Activated T-cell treated with anti-CD3 and anti-CD28 coated beads, Interleukin-2, amount 50 U/mL, for 4 hours (primary cell): ENCODE data around the gene CAPZA1. TPM values are rescaled to one million over a fixed set of nuclear protein-coding genes. Genes with fewer than 3 reads are reported as not detected.
"Not testable (repeated sequence)": the region's sequence is repeated elsewhere in the genome, so short reads cannot be mapped to it uniquely, and the experiment has no call there.

ENCODE experiments used
- ATAC-seq, 2 donors: fragments of 200-7000 bp; cut with Tn5 transposase; one replicate each; pipeline ENCODE4 v1.10.0; 2021
- DNase-seq: peaks from one replicate; pipeline ENCODE4 v3.0.0-alpha.2; 2020
- H3K27me3 Mint-ChIP-seq: one replicate; pipeline ENCODE4 v1.8.0; 2021; ENCODE audit warnings: low read depth, mixed read lengths
- H3K36me3 Mint-ChIP-seq: one replicate; pipeline ENCODE4 v1.8.0; 2022; ENCODE audit warnings: mixed read lengths; ENCODE audit not compliant: insufficient read depth
- H3K4me1 Mint-ChIP-seq: one replicate; pipeline ENCODE4 v1.8.0; 2021; ENCODE audit warnings: low read depth, mixed read lengths
- H3K4me3 Mint-ChIP-seq: one replicate; pipeline ENCODE4 v1.8.0; 2021; ENCODE audit warnings: mild to moderate bottlenecking, moderate library complexity, mixed read lengths
- H3K9me3 Mint-ChIP-seq: one replicate; pipeline ENCODE4 v1.8.0; 2021; ENCODE audit warnings: mixed read lengths
- total RNA-seq, 3 donors: library from RNA; stranded (reverse); gene quantifications; one replicate each; pipeline ENCODE4 v1.2.1, GENCODE V29; 2021

CAPZA1 gene
- total RNA-seq, 3 donors from 2014 or later: 247 to 263 (median 259) TPM

- H3K4me3 Mint-ChIP-seq: no peak overlapping the region
- peaks cover 57% of the 10 kb centered on the region for H3K4me1 Mint-ChIP-seq
- DNase-seq (no peak), ATAC-seq (no peak)
- H3K27me3 Mint-ChIP-seq: no peaks in the 10 kb centered on the region
- peaks cover 13% of the 10 kb centered on the region for H3K36me3 Mint-ChIP-seq
- H3K9me3 Mint-ChIP-seq: no peaks in the 10 kb centered on the region
These were observed 18.4 kb downstream of the CAPZA1 start for GRCh38 chr1:112638110-112638428.

DNA sequence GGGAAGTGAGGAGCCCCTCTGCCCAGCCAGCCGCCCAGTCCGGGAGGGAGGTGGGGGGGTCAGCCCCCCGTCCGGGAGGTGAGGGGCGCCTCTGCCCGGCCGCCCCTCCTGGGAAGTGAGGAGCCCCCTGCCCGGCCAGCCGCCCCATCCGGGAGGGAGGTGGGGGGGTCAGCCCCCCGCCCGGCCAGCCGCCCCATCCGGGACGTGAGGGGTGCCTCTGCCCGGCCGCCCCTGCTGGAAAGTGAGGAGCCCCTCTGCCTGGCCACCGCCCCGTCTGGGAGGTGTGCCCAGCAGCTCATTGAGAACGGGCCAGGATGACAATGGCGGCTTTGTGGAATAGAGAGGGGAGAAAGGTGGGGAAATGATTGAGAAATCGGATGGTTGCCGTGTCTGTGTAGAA is 20.8 kb downstream of the CAPZA1 start:
- ATAC-seq, H3K27me3 Mint-ChIP-seq, H3K4me3 Mint-ChIP-seq, DNase-seq, H3K9me3 Mint-ChIP-seq: not testable (repeated sequence)
- Mint-ChIP-seq H3K4me1 (peaks cover 51% of the 10 kb centered on the region), H3K36me3 (peaks cover 11% of the 10 kb centered on the region)

- no peaks in the 10 kb centered on the region for H3K9me3 Mint-ChIP-seq
- H3K4me3 Mint-ChIP-seq: no peak overlapping the region
- no peak for DNase-seq
- H3K36me3 Mint-ChIP-seq: peaks cover 22% of the 10 kb centered on the region
- H3K4me1 Mint-ChIP-seq: peaks cover 45% of the 10 kb centered on the region
- no peak for ATAC-seq
- H3K27me3 Mint-ChIP-seq: no peaks in the 10 kb centered on the region
These were observed 23.4 kb downstream of the CAPZA1 start for GRCh38 chr1:112643080-112643479.

GRCh38 chr1:112646225-112646624 is 26.6 kb downstream of the CAPZA1 start:
- Mint-ChIP-seq H3K36me3 (peaks cover 45% of the 10 kb centered on the region), H3K4me1 (peaks cover 43% of the 10 kb centered on the region), H3K27me3 (no peaks in the 10 kb centered on the region), H3K9me3 (no peaks in the 10 kb centered on the region), H3K4me3 (no peak overlapping the region)
- DNase-seq (no peak), ATAC-seq (no peak)

- Mint-ChIP-seq H3K27me3 (no peaks in the 10 kb centered on the region), H3K36me3 (peaks cover 50% of the 10 kb centered on the region), H3K9me3 (no peaks in the 10 kb centered on the region), H3K4me1 (peaks cover 20% of the 10 kb centered on the region), H3K4me3 (no peak overlapping the region)
- no peak for ATAC-seq
- DNase-seq: no peak
These were observed 31.6 kb downstream of the CAPZA1 start for GRCh38 chr1:112651205-112651604.

GRCh38 chr1:112665857-112666256 is 46.2 kb downstream of the CAPZA1 start:
- H3K4me1 Mint-ChIP-seq: peaks cover 25% of the 10 kb centered on the region
- DNase-seq (no peak), ATAC-seq (no peak)
- peaks cover 62% of the 10 kb centered on the region for H3K36me3 Mint-ChIP-seq
- no peak overlapping the region for H3K4me3 Mint-ChIP-seq
- H3K9me3 Mint-ChIP-seq: no peaks in the 10 kb centered on the region
- no peaks in the 10 kb centered on the region for H3K27me3 Mint-ChIP-seq

DNA sequence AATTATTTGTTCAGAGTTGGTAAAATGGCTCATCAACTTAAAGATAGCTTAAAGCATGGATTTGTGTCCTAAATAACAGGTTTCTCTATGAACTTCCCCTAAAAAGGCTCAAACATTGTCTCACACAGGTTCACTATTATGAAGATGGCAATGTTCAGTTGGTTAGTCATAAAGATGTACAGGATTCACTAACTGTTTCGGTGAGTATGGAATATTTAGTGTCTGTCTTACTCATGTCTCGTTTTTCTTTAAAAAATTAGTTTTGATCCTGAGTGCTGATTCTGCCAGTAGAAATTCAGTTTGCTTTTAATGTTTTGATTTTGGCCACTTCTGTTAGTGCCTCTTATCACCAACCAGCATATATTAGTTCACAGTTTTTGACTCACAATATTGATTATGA is 47.3 kb downstream of the CAPZA1 start:
- no peak overlapping the region for H3K4me3 Mint-ChIP-seq
- peaks cover 61% of the 10 kb centered on the region for H3K36me3 Mint-ChIP-seq
- H3K9me3 Mint-ChIP-seq: no peaks in the 10 kb centered on the region
- H3K4me1 Mint-ChIP-seq: peaks cover 29% of the 10 kb centered on the region
- no peak for DNase-seq
- H3K27me3 Mint-ChIP-seq: no peaks in the 10 kb centered on the region
- ATAC-seq: peak; percentile 58 to 70

DNA sequence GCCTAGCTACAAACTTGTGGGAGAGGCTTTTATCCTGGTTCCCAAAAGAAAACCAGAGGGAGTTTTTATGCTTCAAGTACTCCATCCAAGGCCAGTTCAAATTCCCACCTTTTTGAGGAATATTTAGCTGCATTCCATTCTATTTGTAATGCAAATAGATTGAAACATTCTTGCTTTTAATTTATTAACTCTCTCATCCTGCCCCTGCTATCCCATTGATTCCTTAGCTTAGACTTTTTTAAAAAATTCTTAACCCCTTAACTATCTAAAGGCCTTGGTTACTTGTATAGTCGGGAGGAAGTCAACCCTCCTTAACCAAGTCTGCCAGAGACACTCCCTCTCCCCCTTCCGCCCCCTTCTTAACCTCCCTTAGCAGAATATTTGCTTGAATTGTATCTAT is 52.4 kb downstream of the CAPZA1 start:
- DNase-seq: no peak
- Mint-ChIP-seq H3K4me3 (no peak overlapping the region), H3K36me3 (peaks cover 49% of the 10 kb centered on the region), H3K27me3 (no peaks in the 10 kb centered on the region), H3K9me3 (no peaks in the 10 kb centered on the region), H3K4me1 (peaks cover 55% of the 10 kb centered on the region)
- no peak for ATAC-seq

- peaks cover 41% of the 10 kb centered on the region for H3K36me3 Mint-ChIP-seq
- ATAC-seq: no peak
- no peak for DNase-seq
- no peaks in the 10 kb centered on the region for H3K9me3 Mint-ChIP-seq
- H3K27me3 Mint-ChIP-seq: no peaks in the 10 kb centered on the region
- H3K4me1 Mint-ChIP-seq: peaks cover 57% of the 10 kb centered on the region
- peak overlapping the region; percentile 60 for H3K4me3 Mint-ChIP-seq
These were observed 53.2 kb downstream of the CAPZA1 start for GRCh38 chr1:112672842-112673241.

DNA sequence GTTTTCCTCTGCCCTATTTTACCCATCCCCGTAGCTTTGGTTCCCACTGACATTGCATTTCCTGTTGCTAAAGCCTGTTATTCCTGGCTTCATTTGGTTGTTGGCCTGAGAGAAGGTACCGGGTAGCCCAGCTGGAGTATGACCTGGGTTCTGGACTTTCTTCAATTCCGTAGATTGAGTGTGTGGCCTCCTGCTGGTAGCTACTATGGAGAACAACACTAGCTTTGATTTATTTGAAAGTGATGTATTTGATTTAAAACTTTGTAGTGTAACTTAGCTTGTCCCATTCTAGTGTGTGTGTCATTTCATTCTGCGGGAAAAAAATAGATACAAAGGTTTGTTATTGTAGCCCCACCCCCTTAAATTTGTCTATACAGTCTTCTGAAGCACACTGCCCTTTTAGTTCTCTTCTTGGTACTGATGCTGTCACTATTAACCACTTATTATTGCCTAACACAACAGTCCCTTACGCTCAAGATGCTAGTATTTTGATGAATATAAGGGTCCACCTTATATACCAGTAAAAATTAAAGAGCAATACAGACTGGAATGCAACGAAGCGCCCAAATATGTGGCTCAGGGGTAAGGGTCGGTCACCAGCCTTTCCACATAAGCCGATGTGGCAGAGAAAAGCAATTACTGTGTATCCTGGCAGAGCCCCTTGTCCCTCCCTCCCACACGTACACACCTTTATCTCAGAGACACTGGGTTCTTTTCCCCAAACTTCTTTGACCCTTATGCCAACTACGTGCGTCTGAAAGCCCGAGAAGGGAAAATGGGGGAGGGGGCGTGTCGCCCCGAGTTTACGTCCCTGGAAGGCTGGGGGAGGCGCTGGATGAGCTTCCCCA is 54.2 kb downstream of the CAPZA1 start:
- DNase-seq (no peak), ATAC-seq (peak in 1 of 2 donors; percentile 3)
- Mint-ChIP-seq H3K9me3 (no peaks in the 10 kb centered on the region), H3K36me3 (peaks cover 37% of the 10 kb centered on the region), H3K4me1 (peaks cover 54% of the 10 kb centered on the region), H3K4me3 (peak overlapping the region; percentile 95), H3K27me3 (no peaks in the 10 kb centered on the region)

GRCh38 chr1:112674440-112674985 is 54.9 kb downstream of the CAPZA1 start, which contains the start of gene MOV10:
Gene MOV10 (plus strand): TSS chr1:112674659. CDS start chr1:112674913, 254 bp downstream.
- peak; percentile 63 to 64 for ATAC-seq
- H3K4me3 Mint-ChIP-seq: peak within 1 kb of the TSS; percentile 95
- H3K36me3 Mint-ChIP-seq: peaks cover 32% of the 10 kb centered on the region
- no peaks in the 10 kb centered on the region for H3K27me3 Mint-ChIP-seq
- peaks cover 53% of the 10 kb centered on the region for H3K4me1 Mint-ChIP-seq
- H3K9me3 Mint-ChIP-seq: no peaks in the 10 kb centered on the region
- DNase-seq: peak; percentile 44

- Mint-ChIP-seq H3K9me3 (no peaks in the 10 kb centered on the region), H3K4me1 (peaks cover 51% of the 10 kb centered on the region), H3K27me3 (no peaks in the 10 kb centered on the region), H3K36me3 (peaks cover 28% of the 10 kb centered on the region), H3K4me3 (peak overlapping the region; percentile 95)
- DNase-seq (peak; percentile 36), ATAC-seq (peak; percentile 66 to 70)
These were observed 55.5 kb downstream of the CAPZA1 start for GRCh38 chr1:112674986-112675727.

- no peak for ATAC-seq
- Mint-ChIP-seq H3K36me3 (peaks cover 21% of the 10 kb centered on the region), H3K4me1 (peaks cover 51% of the 10 kb centered on the region), H3K9me3 (no peaks in the 10 kb centered on the region), H3K27me3 (no peaks in the 10 kb centered on the region), H3K4me3 (peak overlapping the region; percentile 80)
- no peak for DNase-seq
These were observed 56.2 kb downstream of the CAPZA1 start for GRCh38 chr1:112675728-112676381.

DNA sequence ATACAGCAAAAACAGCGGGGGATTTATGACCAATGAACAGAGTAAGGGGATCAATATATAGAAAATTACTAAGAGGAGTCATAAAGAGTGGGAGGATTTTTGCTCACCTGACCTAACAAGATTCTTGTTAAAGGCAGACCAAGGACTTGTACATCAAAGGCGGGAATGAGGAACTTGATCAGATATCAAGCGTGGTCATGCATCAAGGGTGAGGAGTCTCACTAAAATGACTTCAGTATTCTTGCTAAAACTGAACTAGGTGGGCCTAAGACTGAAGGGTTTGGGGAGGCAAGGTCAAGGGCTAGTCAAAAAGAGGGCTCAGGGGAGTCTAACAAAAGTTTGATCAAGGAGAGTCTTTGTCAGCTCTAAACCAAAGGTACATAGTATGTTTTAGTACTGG is 56.9 kb downstream of the CAPZA1 start:
- H3K36me3 Mint-ChIP-seq: peaks cover 19% of the 10 kb centered on the region
- ATAC-seq: no peak
- peak overlapping the region; percentile 80 for H3K4me3 Mint-ChIP-seq
- DNase-seq: no peak
- H3K9me3 Mint-ChIP-seq: no peaks in the 10 kb centered on the region
- peaks cover 50% of the 10 kb centered on the region for H3K4me1 Mint-ChIP-seq
- no peaks in the 10 kb centered on the region for H3K27me3 Mint-ChIP-seq
